ENCODE data around the gene CIAO2B. TPM values are rescaled to one million over a fixed set of nuclear protein-coding genes. Genes with fewer than 3 reads are reported as not detected.
"Not testable (repeated sequence)": the region's sequence is repeated elsewhere in the genome, so short reads cannot be mapped to it uniquely, and the experiment has no call there.

CIAO2B gene
- total RNA-seq, 1 donor from 2014 or later: 61.3 TPM

GRCh38 chr16:66939366-66939765 lies 5.2 kb upstream of the CIAO2B start:
- no peak overlapping the region for H3K4me3 Mint-ChIP-seq (ENCODE audit: unreplicated experiment)
- DNase-seq (ENCODE audit: low spot score): no peak
- no peaks in the 10 kb centered on the region for H3K9me3 Mint-ChIP-seq (ENCODE audit: low read depth)
- peaks cover 20% of the 10 kb centered on the region for H3K4me1 Mint-ChIP-seq (ENCODE audit: low read depth)
- H3K27ac Mint-ChIP-seq (ENCODE audit: unreplicated experiment): no peak overlapping the region
- peaks cover 18% of the 10 kb centered on the region for H3K36me3 Mint-ChIP-seq (ENCODE audit: low read depth)
- H3K27me3 Mint-ChIP-seq (ENCODE audit: low read depth): no peaks in the 10 kb centered on the region
- no peak for TF ChIP-seq CTCF (IDR thresholded peaks at IDR 0.05)

- Mint-ChIP-seq H3K27ac (ENCODE audit: unreplicated experiment) (no peak overlapping the region), H3K27me3 (ENCODE audit: low read depth) (no peaks in the 10 kb centered on the region), H3K9me3 (ENCODE audit: low read depth) (no peaks in the 10 kb centered on the region), H3K36me3 (ENCODE audit: low read depth) (peaks cover 15% of the 10 kb centered on the region), H3K4me3 (ENCODE audit: unreplicated experiment) (no peak overlapping the region), H3K4me1 (ENCODE audit: low read depth) (peaks cover 34% of the 10 kb centered on the region)
- no peak for TF ChIP-seq CTCF (IDR thresholded peaks at IDR 0.05)
- no peak for DNase-seq (ENCODE audit: low spot score)
Observed at GRCh38 chr16:66937725-66938337, 3.6 kb upstream of the CIAO2B start.

DNA sequence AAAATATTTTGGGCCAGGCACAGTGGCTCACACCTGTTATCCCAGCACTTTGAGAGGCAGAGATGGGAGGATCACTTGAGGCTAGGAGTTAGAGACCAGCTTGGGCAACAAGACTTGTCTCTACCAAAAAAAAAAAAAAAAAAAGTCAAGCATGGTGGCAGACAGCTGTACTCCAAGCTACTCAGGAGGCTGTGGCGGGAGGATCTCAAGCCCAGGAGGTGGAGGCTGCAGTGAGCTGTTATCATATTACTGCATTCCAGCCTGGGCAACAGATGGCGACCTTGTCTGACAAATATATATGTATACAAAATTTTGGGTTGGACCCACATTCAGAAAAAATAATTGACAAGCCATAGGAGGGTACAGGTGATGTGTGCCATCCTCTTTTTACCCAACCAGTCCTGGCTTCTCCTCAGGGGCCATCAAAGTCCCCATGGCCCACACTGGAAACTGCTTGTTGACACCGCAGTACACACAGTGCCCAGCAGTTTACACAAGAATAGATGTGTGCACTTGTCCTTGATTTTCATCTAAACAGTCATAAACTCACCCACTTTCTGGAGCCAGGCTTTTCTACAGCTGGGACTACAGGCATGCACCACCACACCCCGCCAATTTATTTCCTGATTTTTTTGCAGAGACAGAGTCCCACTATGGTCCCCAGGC lies 2.8 kb upstream of the CIAO2B start:
- peaks cover 9% of the 10 kb centered on the region for H3K36me3 Mint-ChIP-seq (ENCODE audit: low read depth)
- peaks cover 40% of the 10 kb centered on the region for H3K4me1 Mint-ChIP-seq (ENCODE audit: low read depth)
- peak overlapping the region; percentile 45 for H3K4me3 Mint-ChIP-seq (ENCODE audit: unreplicated experiment)
- H3K27ac Mint-ChIP-seq (ENCODE audit: unreplicated experiment): no peak overlapping the region
- TF ChIP-seq CTCF (IDR thresholded peaks at IDR 0.05): no peak
- no peak for DNase-seq (ENCODE audit: low spot score)
- no peaks in the 10 kb centered on the region for H3K27me3 Mint-ChIP-seq (ENCODE audit: low read depth)
- no peaks in the 10 kb centered on the region for H3K9me3 Mint-ChIP-seq (ENCODE audit: low read depth)

- TF ChIP-seq CTCF (IDR thresholded peaks at IDR 0.05): no peak
- Mint-ChIP-seq H3K27ac (ENCODE audit: unreplicated experiment) (peak overlapping the region; percentile 22), H3K4me3 (ENCODE audit: unreplicated experiment) (peak overlapping the region; percentile 45), H3K9me3 (ENCODE audit: low read depth) (no peaks in the 10 kb centered on the region), H3K4me1 (ENCODE audit: low read depth) (peaks cover 40% of the 10 kb centered on the region), H3K27me3 (ENCODE audit: low read depth) (no peaks in the 10 kb centered on the region), H3K36me3 (ENCODE audit: low read depth) (peaks cover 5% of the 10 kb centered on the region)
- DNase-seq (ENCODE audit: low spot score): no peak
Observed at GRCh38 chr16:66936462-66936861, 2.3 kb upstream of the CIAO2B start.

GRCh38 chr16:66935314-66936011 lies 1.3 kb upstream of the CIAO2B start, which contains the start of gene CES2:
CES2 (plus strand) TSS chr16:66935516; CDS start chr16:66935636, 120 bp downstream.
- DNase-seq (ENCODE audit: low spot score): no peak
- peaks cover 40% of the 10 kb centered on the region for H3K4me1 Mint-ChIP-seq (ENCODE audit: low read depth)
- H3K9me3 Mint-ChIP-seq (ENCODE audit: low read depth): no peaks in the 10 kb centered on the region
- peaks cover 5% of the 10 kb centered on the region for H3K36me3 Mint-ChIP-seq (ENCODE audit: low read depth)
- no peaks in the 10 kb centered on the region for H3K27me3 Mint-ChIP-seq (ENCODE audit: low read depth)
- TF ChIP-seq CTCF (IDR thresholded peaks at IDR 0.05): no peak
- H3K4me3 Mint-ChIP-seq (ENCODE audit: unreplicated experiment): peak within 1 kb of the TSS; percentile 95
- H3K27ac Mint-ChIP-seq (ENCODE audit: unreplicated experiment): peak within 1 kb of the TSS; percentile 88

DNA sequence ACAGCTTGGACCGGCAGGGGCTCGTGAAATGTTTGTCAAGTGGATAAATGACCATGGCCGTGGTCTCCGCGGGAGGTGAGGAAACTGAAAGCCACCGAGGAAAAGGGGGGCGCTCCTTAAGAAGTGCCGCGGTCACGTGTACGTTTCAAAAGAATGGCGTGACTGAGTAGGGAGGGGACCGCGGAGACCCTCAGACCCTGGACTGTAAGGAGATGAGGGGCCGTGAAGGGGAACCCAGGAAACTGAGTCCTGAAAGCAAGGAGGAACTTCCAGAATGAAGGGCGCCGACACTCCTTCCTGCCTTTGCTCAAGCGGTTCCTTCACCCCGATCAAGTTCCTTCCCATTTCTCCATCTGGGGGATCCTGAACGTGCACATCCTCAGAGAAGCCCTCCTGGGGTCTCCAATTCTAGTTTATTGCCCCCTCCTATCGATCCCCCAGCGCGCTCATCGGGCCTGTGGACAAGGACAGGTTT lies 674 bp upstream of the CIAO2B start:
- H3K27ac Mint-ChIP-seq (ENCODE audit: unreplicated experiment): peak overlapping the region; percentile 88
- not testable (repeated sequence) for DNase-seq (ENCODE audit: low spot score); H3K27me3 Mint-ChIP-seq (ENCODE audit: low read depth); H3K9me3 Mint-ChIP-seq (ENCODE audit: low read depth); H3K36me3 Mint-ChIP-seq (ENCODE audit: low read depth)
- H3K4me3 Mint-ChIP-seq (ENCODE audit: unreplicated experiment): peak overlapping the region; percentile 95
- peaks cover 40% of the 10 kb centered on the region for H3K4me1 Mint-ChIP-seq (ENCODE audit: low read depth)

Measured in chondrocyte (in vitro differentiated cells).